ENCODE results near the gene KRT85. TPM values are rescaled to one million over a fixed set of nuclear protein-coding genes. Genes with fewer than 3 reads are reported as not detected.

KRT85 gene
- total RNA-seq, 1 donor from 2014 or later, result not detected

GRCh38 chr12:52336641-52337040 is 30.6 kb downstream of the KRT85 start:
- no peak for TF ChIP-seq CTCF (conservative IDR thresholded peaks at IDR 0.05; ENCODE audit: low read depth, low read length)
- DNase-seq (ENCODE audit: low read depth), result no peak
- H3K4me3 ChIP-seq (ENCODE audit: low read depth, low read length), result no peak overlapping the region

DNA sequence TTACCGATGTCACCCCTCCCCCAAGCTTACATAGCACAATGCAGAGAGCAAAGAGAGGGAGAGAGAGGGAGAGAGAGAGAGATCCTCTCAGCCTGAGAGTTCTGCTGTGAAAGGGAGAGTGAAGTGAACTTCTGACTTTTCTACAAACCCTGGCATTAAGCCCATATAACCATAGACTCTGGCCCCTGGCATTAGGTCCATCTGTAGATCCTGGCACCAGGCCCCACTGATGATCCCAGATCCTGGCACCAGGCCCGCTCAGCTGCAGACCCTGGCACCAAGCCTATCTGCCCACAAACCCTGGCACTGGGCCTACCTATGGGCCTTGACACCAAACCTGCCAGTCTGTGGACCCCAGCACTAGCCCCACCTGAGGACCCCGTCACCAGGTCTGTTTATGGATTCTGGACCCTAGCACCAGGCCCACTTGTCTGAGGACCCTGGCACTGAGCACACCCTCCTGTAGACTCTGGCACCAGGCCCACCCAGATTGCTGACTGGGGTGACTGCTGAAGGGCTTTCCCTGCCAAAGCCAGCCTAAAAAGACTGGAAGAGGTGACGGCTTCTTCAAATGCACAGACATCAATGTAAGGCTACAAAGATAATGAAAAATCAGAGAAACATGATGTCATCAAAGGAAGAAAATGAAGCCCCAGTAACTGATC is 31.6 kb downstream of the KRT85 start:
- no peak overlapping the region for H3K4me3 ChIP-seq (ENCODE audit: low read depth, low read length)
- TF ChIP-seq CTCF (conservative IDR thresholded peaks at IDR 0.05; ENCODE audit: low read depth, low read length), result no peak
- DNase-seq (ENCODE audit: low read depth), result no peak

DNA sequence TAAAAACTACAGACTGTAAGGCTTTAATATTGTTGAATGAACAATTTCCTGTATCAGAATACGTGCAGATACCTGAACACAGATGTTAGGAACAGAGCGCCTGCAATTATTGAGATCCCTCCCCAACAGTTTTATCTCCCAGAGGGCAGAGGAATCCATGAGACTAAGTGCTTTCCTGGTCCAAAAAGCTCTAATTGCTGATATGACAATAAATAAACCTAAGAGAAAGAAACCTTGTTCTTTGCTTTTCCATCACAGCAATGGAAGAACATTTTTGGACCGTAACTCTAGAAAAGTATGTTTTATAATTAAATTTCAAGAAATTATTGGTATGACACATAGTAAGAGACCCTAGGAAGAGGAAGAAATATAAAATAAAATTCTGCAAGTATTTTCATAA is 33.1 kb downstream of the KRT85 start:
- TF ChIP-seq CTCF (conservative IDR thresholded peaks at IDR 0.05; ENCODE audit: low read depth, low read length), result no peak
- DNase-seq (ENCODE audit: low read depth), result no peak
- H3K4me3 ChIP-seq (ENCODE audit: low read depth, low read length), result no peak overlapping the region

- H3K4me3 ChIP-seq (ENCODE audit: low read depth, low read length), result no peak overlapping the region
- no peak for DNase-seq (ENCODE audit: low read depth)
- no peak for TF ChIP-seq CTCF (conservative IDR thresholded peaks at IDR 0.05; ENCODE audit: low read depth, low read length)
These were observed 34.0 kb downstream of the KRT85 start for GRCh38 chr12:52333321-52333720.

GRCh38 chr12:52332381-52332780 is 34.9 kb downstream of the KRT85 start:
- TF ChIP-seq CTCF (conservative IDR thresholded peaks at IDR 0.05; ENCODE audit: low read depth, low read length), result no peak
- no peak for DNase-seq (ENCODE audit: low read depth)
- no peak overlapping the region for H3K4me3 ChIP-seq (ENCODE audit: low read depth, low read length)

- no peak for TF ChIP-seq CTCF (conservative IDR thresholded peaks at IDR 0.05; ENCODE audit: low read depth, low read length)
- DNase-seq (ENCODE audit: low read depth), result no peak
These were observed 35.4 kb downstream of the KRT85 start for GRCh38 chr12:52331833-52332232.

DNA sequence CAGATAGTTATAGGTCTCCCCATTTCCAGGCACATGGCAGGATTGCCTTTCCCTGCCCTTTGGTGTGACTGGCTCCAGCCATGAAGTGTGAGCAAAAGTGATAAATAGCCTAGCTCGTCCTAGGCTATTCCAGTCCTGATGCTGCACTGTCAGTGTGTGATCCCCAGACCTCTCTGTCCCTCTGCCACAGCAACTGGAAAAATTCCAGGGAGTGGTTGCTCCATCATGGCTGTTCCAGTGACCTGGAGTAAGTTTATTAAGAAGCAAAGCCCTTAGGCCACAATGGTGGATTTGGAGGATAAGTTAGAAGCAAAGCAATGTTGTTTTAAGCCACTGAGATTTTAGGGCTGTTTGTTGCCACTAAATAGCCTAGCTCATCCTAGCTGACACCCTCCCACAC is 36.2 kb downstream of the KRT85 start:
- no peak for DNase-seq (ENCODE audit: low read depth)
- H3K4me3 ChIP-seq (ENCODE audit: low read depth, low read length), result no peak overlapping the region
- no peak for TF ChIP-seq CTCF (conservative IDR thresholded peaks at IDR 0.05; ENCODE audit: low read depth, low read length)

More at GRCh38 chr12:52331833-52332232, 35.4 kb downstream of the KRT85 start:
- no peak overlapping the region for H3K4me3 ChIP-seq (ENCODE audit: low read depth, low read length)
